H9 (cell line): ENCODE measurements around the gene MAPT. TPM values are rescaled to one million over a fixed set of nuclear protein-coding genes. Genes with fewer than 3 reads are reported as not detected.

ENCODE experiments used
- DNase-seq: peaks from one replicate; pipeline ENCODE4 v3.0.0-alpha.2; 2017
- H2AFZ ChIP-seq: one replicate; pipeline ENCODE4 v1.6.1; 2013; ENCODE audit warnings: mild to moderate bottlenecking, low read length, control low read depth, moderate library complexity
- H2AK5ac ChIP-seq: 2 replicates; pipeline ENCODE4 v1.6.1; 2013; ENCODE audit warnings: low read length, control low read depth, mixed read lengths; ENCODE audit not compliant: insufficient read length
- H2BK120ac ChIP-seq: one replicate; pipeline ENCODE4 v1.6.1; 2013; ENCODE audit warnings: low read depth, mild to moderate bottlenecking, low read length, control low read depth, inconsistent platforms; ENCODE audit not compliant: poor library complexity, severe bottlenecking
- H2BK12ac ChIP-seq: 2 replicates; pipeline ENCODE4 v1.6.1; 2013; ENCODE audit warnings: low read length, control low read depth, mixed read lengths, low read depth; ENCODE audit not compliant: insufficient read length
- H2BK15ac ChIP-seq: 2 replicates; pipeline ENCODE4 v1.6.1; 2013; ENCODE audit warnings: low read depth, low read length, control low read depth
- H2BK20ac ChIP-seq: one replicate; pipeline ENCODE4 v1.6.1; 2013; ENCODE audit warnings: low read depth, mild to moderate bottlenecking, low read length, control low read depth, inconsistent platforms; ENCODE audit not compliant: poor library complexity, severe bottlenecking
- H2BK5ac ChIP-seq: 2 replicates; pipeline ENCODE4 v1.6.1; 2013; ENCODE audit warnings: low read length, control low read depth, mixed read lengths; ENCODE audit not compliant: insufficient read length
- H3K14ac ChIP-seq: 2 replicates; pipeline ENCODE4 v1.6.1; 2013; ENCODE audit warnings: low read length, control low read depth; ENCODE audit not compliant: insufficient read depth
- H3K18ac ChIP-seq: 2 replicates; pipeline ENCODE4 v1.6.1; 2013; ENCODE audit warnings: low read depth, mild to moderate bottlenecking, mixed read lengths, low read length, control low read depth; ENCODE audit not compliant: insufficient read length
- H3K23ac ChIP-seq: 2 replicates; pipeline ENCODE4 v1.6.1; 2013; ENCODE audit warnings: low read length, control low read depth, mixed read lengths, low read depth; ENCODE audit not compliant: insufficient read length
- H3K23me2 ChIP-seq: 2 replicates; pipeline ENCODE4 v1.6.1; 2013; ENCODE audit warnings: low read depth, mild to moderate bottlenecking, mixed read lengths, low read length, control low read depth; ENCODE audit not compliant: insufficient read length, poor library complexity, severe bottlenecking
- H3K27ac ChIP-seq: 2 replicates; pipeline ENCODE4 v1.5.1; 2013; ENCODE audit warnings: low read length, control low read depth, mixed read lengths, low read depth; ENCODE audit not compliant: insufficient read length
- H3K27me3 ChIP-seq: 2 replicates; pipeline ENCODE4 v1.6.1; 2013; ENCODE audit warnings: low read length, control low read depth, inconsistent platforms; ENCODE audit not compliant: insufficient read depth
- H3K4ac ChIP-seq: 2 replicates; pipeline ENCODE4 v1.6.1; 2013; ENCODE audit warnings: low read depth, mild to moderate bottlenecking, control low read depth, inconsistent platforms, low read length, moderate library complexity
- H3K4me1 ChIP-seq: 2 replicates; pipeline ENCODE4 v1.6.1; 2013; ENCODE audit warnings: low read length, control low read depth, inconsistent platforms; ENCODE audit not compliant: insufficient read depth
- H3K4me2 ChIP-seq: 2 replicates; pipeline ENCODE4 v1.6.1; 2013; ENCODE audit warnings: low read length, control low read depth, mixed read lengths; ENCODE audit not compliant: insufficient read length, insufficient read depth
- H3K56ac ChIP-seq: 2 replicates; pipeline ENCODE4 v1.6.1; 2013; ENCODE audit warnings: low read depth, mild to moderate bottlenecking, mixed read lengths, low read length, control low read depth; ENCODE audit not compliant: insufficient read length
- H3K79me1 ChIP-seq: 2 replicates; pipeline ENCODE4 v1.6.1; 2013; ENCODE audit warnings: low read depth, mild to moderate bottlenecking, moderate library complexity, low read length, control low read depth, inconsistent platforms; ENCODE audit not compliant: insufficient read depth, poor library complexity, severe bottlenecking
- H3K79me2 ChIP-seq: 2 replicates; pipeline ENCODE4 v1.6.1; 2013; ENCODE audit warnings: low read length, control low read depth, inconsistent platforms; ENCODE audit not compliant: insufficient read depth
- H3K9ac ChIP-seq: 2 replicates; pipeline ENCODE4 v1.6.1; 2013; ENCODE audit warnings: low read length, control low read depth, mixed read lengths; ENCODE audit not compliant: insufficient read length; ENCODE audit errors: extremely low read depth
- H3K9me3 ChIP-seq: one replicate; pipeline ENCODE4 v1.6.1; 2013; ENCODE audit warnings: low read depth, low read length, inconsistent platforms; ENCODE audit not compliant: control insufficient read depth
- H3T11ph ChIP-seq: one replicate; pipeline ENCODE4 v1.6.1; 2013; ENCODE audit warnings: mild to moderate bottlenecking, low read length, control low read depth, inconsistent platforms
- H4K20me1 ChIP-seq: one replicate; pipeline ENCODE4 v1.6.1; 2013; ENCODE audit not compliant: control insufficient read depth, insufficient read length, insufficient read depth
- H4K5ac ChIP-seq: 2 replicates; pipeline ENCODE4 v1.6.1; 2013; ENCODE audit warnings: low read depth, mild to moderate bottlenecking, mixed read lengths, low read length, control low read depth; ENCODE audit not compliant: insufficient read length
- H4K8ac ChIP-seq: replicated peaks from 2 replicates; pipeline ENCODE4 v1.6.1; 2013; ENCODE audit warnings: low read length, control low read depth, mixed read lengths, low read depth; ENCODE audit not compliant: insufficient read length
- H4K91ac ChIP-seq: 2 replicates; pipeline ENCODE4 v1.6.1; 2013; ENCODE audit warnings: low read depth, mild to moderate bottlenecking, moderate library complexity, mixed read lengths, low read length, control low read depth; ENCODE audit not compliant: insufficient read length
- H3K27ac Mint-ChIP-seq, 3 experiments: 2 replicates in 2 of 3; 3 replicates in 1 of 3; pipeline ENCODE4 v1.8.0; 2020 to 2021; ENCODE audit warnings: mixed read lengths in 3 of 3, mild to moderate bottlenecking in 1 of 3, moderate library complexity in 1 of 3
- H3K27me3 Mint-ChIP-seq: 2 replicates; pipeline ENCODE4 v1.8.0; 2021; ENCODE audit warnings: low read depth, mild to moderate bottlenecking, moderate library complexity, mixed read lengths
- H3K36me3 Mint-ChIP-seq, 3 experiments: 2 replicates in 2 of 3; 3 replicates in 1 of 3; pipeline ENCODE4 v1.8.0; 2020 to 2021; ENCODE audit warnings: low read depth in 3 of 3, mixed read lengths in 3 of 3; ENCODE audit not compliant: insufficient read depth in 1 of 3
- H3K4me1 Mint-ChIP-seq, 2 experiments: 2 replicates each; pipeline ENCODE4 v1.8.0; 2020; ENCODE audit warnings: mixed read lengths in 2 of 2
- H3K4me3 Mint-ChIP-seq, 2 experiments: 2 replicates in 1 of 2; 3 replicates in 1 of 2; pipeline ENCODE4 v1.8.0; 2020 to 2021; ENCODE audit warnings: mild to moderate bottlenecking in 2 of 2, mixed read lengths in 2 of 2, moderate library complexity in 1 of 2
- H3K9me3 Mint-ChIP-seq, 2 experiments: 2 replicates in 1 of 2; 3 replicates in 1 of 2; pipeline ENCODE4 v1.8.0; 2020; ENCODE audit warnings: mild to moderate bottlenecking in 2 of 2, mixed read lengths in 2 of 2, moderate library complexity in 1 of 2
- CTCF ChIP-seq: fragments of 200-600 bp; sonication (generic); conservative IDR thresholded peaks from 3 replicates; pipeline ENCODE4 v1.8.0; 2021; ENCODE audit warnings: antibody characterized with exemption, mild to moderate bottlenecking
- WGBS: extraction: QIAGEN DNeasy Blood & Tissue Kit; methylation state at CpG from one replicate; pipeline ENCODE4 v1.1.7; 2013; ENCODE audit warnings: missing lambda C conversion rate, low lambda C conversion rate, mixed read lengths; ENCODE audit not compliant: insufficient read length; ENCODE audit errors: extremely low coverage; 5-methylcytosine and 5-hydroxymethylcytosine counted together
- total RNA-seq: library from RNA; stranded (reverse); gene quantifications from 2 replicates; pipeline ENCODE4 v1.2.1, GENCODE V29; 2021

The MAPT gene
- total RNA-seq, 1 experiment from 2014 or later = 1.6 TPM

GRCh38 chr17:45918241-45918745 is 23.9 kb downstream of the MAPT start:
- peaks cover 0 to 2% of the 10 kb centered on the region in 2 experiments; a peak in 2 of 4 replicates for H3K4me1 Mint-ChIP-seq
- H2BK5ac ChIP-seq = no peak overlapping the region
- H2BK120ac ChIP-seq = no peak overlapping the region
- no peak overlapping the region for H2BK15ac ChIP-seq
- peaks cover 14% of the 10 kb centered on the region for H3K27me3 Mint-ChIP-seq
- H4K8ac ChIP-seq = no peak overlapping the region
- H3K4ac ChIP-seq = no peak overlapping the region
- WGBS = no CpG with 5 or more reads among the region's 2 CpGs
- no peak overlapping the region for H2AK5ac ChIP-seq
- no peak overlapping the region for H3T11ph ChIP-seq
- no peak overlapping the region for H3K27ac ChIP-seq
- H2AFZ ChIP-seq = no peak overlapping the region
- no peak overlapping the region for H4K91ac ChIP-seq
- H3K56ac ChIP-seq = no peak overlapping the region
- H3K9me3 Mint-ChIP-seq = peaks cover 0 to 1% of the 10 kb centered on the region in 2 experiments; a peak in 4 of 5 replicates
- H2BK20ac ChIP-seq = no peak overlapping the region
- no peak overlapping the region for H3K4me3 Mint-ChIP-seq
- no peak overlapping the region for H3K23ac ChIP-seq
- H3K27ac Mint-ChIP-seq = no peak overlapping the region
- H3K18ac ChIP-seq = no peak overlapping the region
- TF ChIP-seq CTCF = no peak
- no peaks in the 10 kb centered on the region for H3K79me2 ChIP-seq
- no peaks in the 10 kb centered on the region for H3K27me3 ChIP-seq
- no peaks in the 10 kb centered on the region for H4K20me1 ChIP-seq
- H3K79me1 ChIP-seq = no peaks in the 10 kb centered on the region
- no peak overlapping the region for H4K5ac ChIP-seq
- no peak for DNase-seq
- peaks cover 0 to 1% (median under 1%) of the 10 kb centered on the region in 3 experiments; a peak in 2 of 7 replicates for H3K36me3 Mint-ChIP-seq
- H3K23me2 ChIP-seq = peaks cover 4% of the 10 kb centered on the region
- H3K4me2 ChIP-seq = no peak overlapping the region
- no peak overlapping the region for H3K9ac ChIP-seq
- H3K14ac ChIP-seq = no peak overlapping the region; the same call in 1 of the 2 replicates
- no peaks in the 10 kb centered on the region for H3K9me3 ChIP-seq
- H3K4me1 ChIP-seq = no peaks in the 10 kb centered on the region
- no peak overlapping the region for H2BK12ac ChIP-seq
